HepG2 (cell line): Measurements from ENCODE around the gene SBSN. TPM values are rescaled to one million over a fixed set of nuclear protein-coding genes. Genes with fewer than 3 reads are reported as not detected.

Source experiments
- ARNT2 ChIP-seq: sonication (generic); formaldehyde crosslinking; IDR thresholded peaks from 2 replicates; pipeline ENCODE4 v1.8.0; 2022; ENCODE audit warnings: mild to moderate bottlenecking, low read depth, missing genetic modification reagents, moderate library complexity
- ELF1 ChIP-seq: sonication (generic); formaldehyde crosslinking; IDR thresholded peaks from 2 replicates; pipeline ENCODE4 v1.4.0; 2020; ENCODE audit warnings: missing genetic modification reagents
- ERF ChIP-seq: IDR thresholded peaks from 2 replicates; pipeline ENCODE4 v1.6.1; 2018; ENCODE audit warnings: missing biosample characterization, missing genetic modification reagents
- ESRRA ChIP-seq: sonication (generic); formaldehyde crosslinking; IDR thresholded peaks from 2 replicates; pipeline ENCODE4 v1.5.1; 2020; ENCODE audit warnings: mild to moderate bottlenecking, low read depth, missing genetic modification reagents
- FOSL2 ChIP-seq: sonication (generic); formaldehyde crosslinking; IDR thresholded peaks from 2 replicates; pipeline ENCODE4 v1.4.0; 2020; ENCODE audit warnings: missing genetic modification reagents
- FOXK1 ChIP-seq: sonication (generic); formaldehyde crosslinking; IDR thresholded peaks from 2 replicates; pipeline ENCODE4 v1.4.0; 2020; ENCODE audit warnings: low read depth, missing genetic modification reagents, borderline replicate concordance
- GATAD1 ChIP-seq: IDR thresholded peaks from 2 replicates; pipeline ENCODE4 v1.6.1; 2016; ENCODE audit warnings: missing genetic modification reagents, missing compliant biosample characterization
- GMEB1 ChIP-seq: sonication (generic); formaldehyde crosslinking; IDR thresholded peaks from 2 replicates; pipeline ENCODE4 v1.5.1; 2020; ENCODE audit warnings: missing genetic modification reagents, mild to moderate bottlenecking, borderline replicate concordance
- HNRNPLL ChIP-seq: fragments of 200-400 bp; formaldehyde crosslinking; IDR thresholded peaks from 2 replicates; pipeline ENCODE4 v1.6.1; 2017; ENCODE audit warnings: mild to moderate bottlenecking, low read depth, low read length; ENCODE audit not compliant: poor library complexity, severe bottlenecking
- MTERF4 ChIP-seq: sonication (generic); formaldehyde crosslinking; IDR thresholded peaks from 2 replicates; pipeline ENCODE4 v1.8.0; 2023; ENCODE audit warnings: mild to moderate bottlenecking, missing genetic modification reagents
- SUZ12 ChIP-seq: fragments of 150-350 bp; IDR thresholded peaks from 2 replicates; pipeline ENCODE4 v1.6.1; 2014; ENCODE audit warnings: low read depth, low read length
- ZBTB26 ChIP-seq: IDR thresholded peaks from 2 replicates; pipeline ENCODE4 v1.6.1; 2016; ENCODE audit warnings: missing compliant biosample characterization, missing genetic modification reagents, borderline replicate concordance
- ZFP36L1 ChIP-seq: sonication (generic); formaldehyde crosslinking; IDR thresholded peaks from 2 replicates; pipeline ENCODE4 v1.8.0; 2022; ENCODE audit warnings: mild to moderate bottlenecking, missing genetic modification reagents, moderate library complexity
- ZMYM3 ChIP-seq: sonication (generic); formaldehyde crosslinking; IDR thresholded peaks from 2 replicates; pipeline ENCODE4 v1.5.1; 2020; ENCODE audit warnings: mild to moderate bottlenecking, missing genetic modification reagents
- ZNF124 ChIP-seq: sonication (generic); formaldehyde crosslinking; IDR thresholded peaks from 2 replicates; pipeline ENCODE4 v1.4.0; 2020; ENCODE audit warnings: missing genetic modification reagents
- ZNF205 ChIP-seq: IDR thresholded peaks from 2 replicates; pipeline ENCODE4 v1.6.1; 2018; ENCODE audit warnings: missing biosample characterization, missing genetic modification reagents
- ZNF564 ChIP-seq: sonication (generic); formaldehyde crosslinking; IDR thresholded peaks from 2 replicates; pipeline ENCODE4 v1.8.1; 2023; ENCODE audit warnings: mild to moderate bottlenecking, missing genetic modification reagents
- ZNF773 ChIP-seq: sonication (generic); formaldehyde crosslinking; IDR thresholded peaks from 2 replicates; pipeline ENCODE4 v1.4.0; 2020; ENCODE audit warnings: missing genetic modification reagents, borderline replicate concordance
- ZNF780A ChIP-seq: sonication (generic); formaldehyde crosslinking; IDR thresholded peaks from 2 replicates; pipeline ENCODE4 v1.8.0; 2022; ENCODE audit warnings: mild to moderate bottlenecking, missing genetic modification reagents, moderate library complexity
- ZSCAN5A ChIP-seq: sonication (generic); formaldehyde crosslinking; IDR thresholded peaks from 2 replicates; pipeline ENCODE4 v1.8.0; 2022; ENCODE audit warnings: mild to moderate bottlenecking, missing genetic modification reagents, borderline replicate concordance
- polyA plus RNA-seq, 8 experiments: library from polyadenylated mRNA; depleted of rRNA in 3 of 8; stranded (reverse) in 7 of 8; unstranded in 1 of 8; fragments of >200 nt; fragmentation: Illumina TruSeq in 4 of 8; extraction: Trizol in 4 of 8; gene quantifications; 2 replicates each; pipeline versions ENCODE4 v1.2.1 to v1.2.3, GENCODE V29; 2011 to 2016; ENCODE audit warnings: low read depth in 4 of 8, missing spikeins in 1 of 8, mixed read lengths in 1 of 8; ENCODE audit not compliant: insufficient read depth in 1 of 8
- total RNA-seq, 5 experiments: library from RNA; depleted of rRNA; stranded (reverse); fragments of >200 nt; fragmentation: Illumina TruSeq; extraction: Trizol; gene quantifications; 2 replicates each; pipeline ENCODE4 v1.2.3, GENCODE V29; 2016; ENCODE audit warnings: low read depth in 1 of 5
- TF ChIP-seq, protein P1 (sequence below): IDR thresholded peaks from 2 replicates; pipeline ENCODE4 v1.6.1; 2018; ENCODE audit warnings: missing genetic modification reagents, mild to moderate bottlenecking, missing compliant biosample characterization
- TF ChIP-seq, protein P2 (sequence below): sonication (generic); IDR thresholded peaks from 2 replicates; pipeline ENCODE4 v1.6.1; 2016; ENCODE audit warnings: low read depth, borderline replicate concordance

SBSN gene
- total and polyA plus RNA-seq, 2 of the 13 experiments (the other 11 are each of a cell fraction or from before 2014, with no cell fraction given): not detected

GRCh38 chr19:35545001-35545854 lies 17.1 kb upstream of the SBSN start, which contains the start of gene TMEM147 (continued):
- TF ChIP-seq ERF (CRISPR knock-in tag) (peak; percentile 64), MTERF4 (CRISPR knock-in tag) (peak; percentile 67; the same call in 1 of the 2 replicates), ZNF780A (CRISPR knock-in tag) (no peak), ELF1 (peak; percentile 88), ESRRA (CRISPR knock-in tag) (0 out of 2 replicates have a peak, but pooled peaks have one; percentile 20), GMEB1 (CRISPR knock-in tag) (peak; percentile 83), ARNT2 (CRISPR knock-in tag) (peak; percentile 94), ZNF773 (CRISPR knock-in tag) (peak; percentile 33; the same call in 1 of the 2 replicates), ZSCAN5A (peak; percentile 97), ZFP36L1 (CRISPR knock-in tag) (no peak), SUZ12 (peak; percentile 45; the same call in 1 of the 2 replicates), ZMYM3 (CRISPR knock-in tag) (peak; percentile 11; the same call in 1 of the 2 replicates), ZNF205 (CRISPR knock-in tag) (peak; percentile 11; the same call in 1 of the 2 replicates), ZNF124 (CRISPR knock-in tag) (no peak), HNRNPLL (peak; percentile 28), GATAD1 (peak; percentile 92), ZBTB26 (CRISPR knock-in tag) (no peak), ZNF564 (CRISPR knock-in tag) (peak; percentile 76; the same call in 1 of the 2 replicates), FOXK1 (CRISPR knock-in tag) (peak; percentile 62), FOSL2 (peak; percentile 34; the same call in 1 of the 2 replicates)
- TF ChIP-seq, protein P1, sequence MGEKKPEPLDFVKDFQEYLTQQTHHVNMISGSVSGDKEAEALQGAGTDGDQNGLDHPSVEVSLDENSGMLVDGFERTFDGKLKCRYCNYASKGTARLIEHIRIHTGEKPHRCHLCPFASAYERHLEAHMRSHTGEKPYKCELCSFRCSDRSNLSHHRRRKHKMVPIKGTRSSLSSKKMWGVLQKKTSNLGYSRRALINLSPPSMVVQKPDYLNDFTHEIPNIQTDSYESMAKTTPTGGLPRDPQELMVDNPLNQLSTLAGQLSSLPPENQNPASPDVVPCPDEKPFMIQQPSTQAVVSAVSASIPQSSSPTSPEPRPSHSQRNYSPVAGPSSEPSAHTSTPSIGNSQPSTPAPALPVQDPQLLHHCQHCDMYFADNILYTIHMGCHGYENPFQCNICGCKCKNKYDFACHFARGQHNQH (CRISPR knock-in tag): peak; percentile 62
- TF ChIP-seq, protein P2, sequence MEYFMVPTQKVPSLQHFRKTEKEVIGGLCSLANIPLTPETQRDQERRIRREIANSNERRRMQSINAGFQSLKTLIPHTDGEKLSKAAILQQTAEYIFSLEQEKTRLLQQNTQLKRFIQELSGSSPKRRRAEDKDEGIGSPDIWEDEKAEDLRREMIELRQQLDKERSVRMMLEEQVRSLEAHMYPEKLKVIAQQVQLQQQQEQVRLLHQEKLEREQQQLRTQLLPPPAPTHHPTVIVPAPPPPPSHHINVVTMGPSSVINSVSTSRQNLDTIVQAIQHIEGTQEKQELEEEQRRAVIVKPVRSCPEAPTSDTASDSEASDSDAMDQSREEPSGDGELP: peak; percentile 79; the same call in 1 of the 2 replicates
